SK-N-SH (cell line): ENCODE data around the gene LENEP. TPM values are rescaled to one million over a fixed set of nuclear protein-coding genes. Genes with fewer than 3 reads are reported as not detected.

Experiments
- CTCF ChIA-PET: fragments of 300-600, 350-600 bp; formaldehyde crosslinking; extraction: SDS; loops from one replicate; lab custom pipeline; 2021; lab: Yijun Ruan, JAX
- POLR2A ChIA-PET: fragments of 350-600 bp; sonication (Branson Sonifier 250); formaldehyde crosslinking; extraction: SDS; loops from one replicate; lab custom pipeline; 2020; ENCODE audit warnings: antibody characterized with exemption, inconsistent platforms; lab: Yijun Ruan, JAX
- DNase-seq: peaks from one replicate; pipeline ENCODE4 v3.0.0; 2012
- H2AFZ ChIP-seq: fragments of 200-600 bp; sonication (generic); 2 replicates; pipeline ENCODE4 v1.8.1; 2016; ENCODE audit warnings: antibody characterized with exemption, mild to moderate bottlenecking, low read depth
- H3F3A ChIP-seq: fragments of 200-600 bp; sonication (generic); replicated peaks from 2 replicates; pipeline ENCODE3; 2016; ENCODE audit warnings: antibody characterized with exemption, mild to moderate bottlenecking; ENCODE audit not compliant: insufficient read depth
- H3K27ac ChIP-seq, 2 experiments: fragments of 200-500 bp in 1 of 2; fragments of 200-600 bp in 1 of 2; sonication (Bioruptor generic) in 1 of 2; sonication (generic), shearing (Covaris generic) in 1 of 2; 2 replicates each; pipeline versions ENCODE4 v1.5.1 to v1.6.1; 2014 to 2016; ENCODE audit warnings: low read depth in 2 of 2, inconsistent platforms in 1 of 2, low read length in 1 of 2, mild to moderate bottlenecking in 1 of 2, mixed read lengths in 1 of 2
- H3K27me3 ChIP-seq: fragments of 200-600 bp; sonication (generic), shearing (Covaris generic); 2 replicates; pipeline ENCODE4 v1.6.1; 2016; ENCODE audit warnings: mixed run types; ENCODE audit not compliant: insufficient read depth
- H3K36me3 ChIP-seq, 2 experiments: fragments of 200-500 bp in 1 of 2; fragments of 200-600 bp in 1 of 2; sonication (Bioruptor generic) in 1 of 2; sonication (generic) in 1 of 2; replicated peaks in 1 of 2; 2 replicates each; pipeline versions ENCODE3 to v1.5.1; 2014 to 2016; ENCODE audit warnings: low read length in 1 of 2, mild to moderate bottlenecking in 1 of 2; ENCODE audit not compliant: insufficient read depth in 2 of 2, control insufficient read depth in 1 of 2
- H3K4me1 ChIP-seq, 2 experiments: fragments of 200-500 bp in 1 of 2; fragments of 200-600 bp in 1 of 2; sonication (Bioruptor generic) in 1 of 2; sonication (generic), shearing (Covaris generic) in 1 of 2; 2 replicates each; pipeline versions ENCODE4 v1.5.1 to v1.6.1; 2014 to 2016; ENCODE audit warnings: low read depth in 1 of 2, low read length in 1 of 2, mixed run types in 1 of 2; ENCODE audit not compliant: insufficient read depth in 2 of 2, control insufficient read depth in 1 of 2
- H3K4me2 ChIP-seq: fragments of 200-600 bp; sonication (generic), shearing (Covaris generic); 2 replicates; pipeline ENCODE4 v1.6.1; 2017; ENCODE audit warnings: mixed run types
- H3K4me3 ChIP-seq, 2 experiments: fragments of 200-500 bp in 1 of 2; fragments of 200-600 bp in 1 of 2; sonication (Bioruptor generic) in 1 of 2; sonication (generic), shearing (Covaris generic) in 1 of 2; 2 replicates each; pipeline versions ENCODE4 v1.5.1 to v1.8.1; 2014 to 2016; ENCODE audit warnings: low read depth in 2 of 2, inconsistent platforms in 1 of 2, low read length in 1 of 2, mild to moderate bottlenecking in 1 of 2, mixed read lengths in 1 of 2, moderate library complexity in 1 of 2
- H3K79me2 ChIP-seq: fragments of 200-600 bp; sonication (generic); 2 replicates; pipeline ENCODE4 v1.8.1; 2017; ENCODE audit warnings: mild to moderate bottlenecking; ENCODE audit not compliant: insufficient read depth
- H3K9ac ChIP-seq: fragments of 200-600 bp; sonication (generic); 2 replicates; pipeline ENCODE4 v1.6.1; 2017; ENCODE audit warnings: mixed run types
- H3K9me2 ChIP-seq: fragments of 200-600 bp; sonication (generic); 2 replicates; pipeline ENCODE4 v1.6.1; 2017; ENCODE audit warnings: mixed run types
- H3K9me3 ChIP-seq: fragments of 200-600 bp; sonication (generic); 2 replicates; pipeline ENCODE4 v1.6.1; 2017; ENCODE audit warnings: mixed run types, mild to moderate bottlenecking, moderate library complexity
- H4K20me1 ChIP-seq: fragments of 200-600 bp; sonication (generic); 2 replicates; pipeline ENCODE4 v1.6.1; 2017; ENCODE audit warnings: mild to moderate bottlenecking, mixed run types; ENCODE audit not compliant: insufficient read depth
- EZH2phosphoT487 ChIP-seq: fragments of 200-600 bp; sonication (generic); IDR thresholded peaks from 2 replicates; pipeline ENCODE4 v1.6.1; 2017; ENCODE audit warnings: low read depth, mixed run types, mild to moderate bottlenecking, antibody characterized with exemption, moderate library complexity, borderline replicate concordance
- FOXJ3 ChIP-seq: sonication (generic); formaldehyde crosslinking; IDR thresholded peaks from 2 replicates; pipeline ENCODE4 v1.5.1; 2020; ENCODE audit warnings: mild to moderate bottlenecking, missing genetic modification reagents
- GABPA ChIP-seq: IDR thresholded peaks from 2 replicates; pipeline ENCODE4 v1.4.0; 2012; ENCODE audit warnings: low read depth, mild to moderate bottlenecking
- GATA2 ChIP-seq: sonication (generic); formaldehyde crosslinking; IDR thresholded peaks from 2 replicates; pipeline ENCODE4 v1.5.0; 2020; ENCODE audit warnings: mild to moderate bottlenecking, missing genetic modification reagents
- JUND ChIP-seq: IDR thresholded peaks from 2 replicates; pipeline ENCODE4 v1.4.0; 2012
- NFIC ChIP-seq: IDR thresholded peaks from 2 replicates; pipeline ENCODE4 v1.4.0; 2012; ENCODE audit warnings: borderline replicate concordance
- NRF1 ChIP-seq: IDR thresholded peaks from 2 replicates; pipeline ENCODE4 v1.6.1; 2012; ENCODE audit warnings: low read depth, mild to moderate bottlenecking, low read length
- RFX5 ChIP-seq: IDR thresholded peaks from 2 replicates; pipeline ENCODE4 v1.6.1; 2012; ENCODE audit warnings: mild to moderate bottlenecking, improper control_type of control experiment, low read length
- RXRA ChIP-seq: IDR thresholded peaks from 2 replicates; pipeline ENCODE4 v1.4.0; 2012; ENCODE audit warnings: low read depth, mild to moderate bottlenecking, borderline replicate concordance
- SMC3 ChIP-seq: IDR thresholded peaks from 2 replicates; pipeline ENCODE4 v1.6.1; 2012; ENCODE audit warnings: low read depth, low read length, improper control_type of control experiment
- YY1 ChIP-seq: IDR thresholded peaks from 2 replicates; pipeline ENCODE4 v1.4.0; 2012; ENCODE audit warnings: low read depth, mild to moderate bottlenecking
- WGBS: methylation state at CpG from one replicate; pipeline ENCODE4 v1.1.6; 2017; ENCODE audit warnings: low lambda C conversion rate; 5-methylcytosine and 5-hydroxymethylcytosine counted together
- polyA plus RNA-seq, 3 experiments: library from polyadenylated mRNA; depleted of rRNA; stranded (reverse); fragments of >200 nt; gene quantifications; 2 replicates each; pipeline ENCODE4 v1.2.3, GENCODE V29; 2012

The LENEP gene
- polyA plus RNA-seq, 1 of the 3 experiments (the other 2 are of a cell fraction) = not detected

DNA sequence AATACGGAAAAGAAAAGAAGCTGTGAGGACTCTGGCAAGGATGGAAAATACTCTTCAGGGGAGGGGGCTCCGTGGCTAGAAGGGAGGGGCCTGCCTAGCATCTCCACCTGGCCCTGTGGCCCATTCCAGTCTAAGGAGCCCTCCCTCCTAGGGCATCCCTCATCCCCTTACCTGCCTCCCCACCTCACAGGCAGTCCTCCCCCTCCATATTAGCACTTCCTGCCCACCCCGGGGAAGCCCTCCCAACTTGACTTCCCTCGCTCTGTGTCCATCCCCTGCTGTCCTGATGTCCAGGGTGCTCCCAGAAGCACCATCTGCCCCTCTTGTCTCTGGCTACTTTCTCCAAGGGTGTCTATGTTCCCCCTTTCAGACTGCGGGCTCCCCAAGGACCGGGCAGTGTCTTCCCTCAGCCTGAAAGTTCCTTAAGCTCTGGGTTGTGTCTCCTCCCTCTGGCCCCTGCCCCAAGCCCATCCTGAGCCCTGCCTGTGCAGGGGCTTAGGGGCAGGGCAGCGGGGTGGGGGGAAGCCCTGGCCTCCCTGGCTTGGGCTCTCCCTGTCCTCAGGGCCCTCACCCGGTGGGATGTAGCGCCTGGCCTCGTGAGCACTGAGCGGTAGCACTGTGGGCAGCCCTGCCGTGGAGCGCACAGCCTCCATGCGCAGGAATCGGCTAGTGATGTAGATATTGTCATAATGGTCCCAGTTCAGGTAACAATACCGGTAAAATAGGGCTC is 36.3 kb downstream of the LENEP start:
- WGBS = 79% methylated on average over 16 of the region's 16 CpGs
- no peaks in the 10 kb centered on the region for H4K20me1 ChIP-seq
- no peak overlapping the region for H2AFZ ChIP-seq
- H3K36me3 ChIP-seq = no peaks in the 10 kb centered on the region
- H3K27ac ChIP-seq = no peak overlapping the region
- CTCF ChIA-PET = interaction anchor here (1.5 to 2.3 kb wide), 2 partner anchors 12 to 34 kb away, joined by 3 to 14 read pairs; no protein-coding TSS in a partner anchor
- H3K4me1 ChIP-seq = no peaks in the 10 kb centered on the region
- H3K27me3 ChIP-seq = no peaks in the 10 kb centered on the region
- DNase-seq = no peak
- no peaks in the 10 kb centered on the region for H3K9me3 ChIP-seq
- no peaks in the 10 kb centered on the region for H3K9me2 ChIP-seq
- TF ChIP-seq JUND = no peak
- H3K9ac ChIP-seq = no peak overlapping the region
- H3F3A ChIP-seq = no peaks in the 10 kb centered on the region
- no peaks in the 10 kb centered on the region for H3K79me2 ChIP-seq
- POLR2A ChIA-PET = no interaction called here
- no peak overlapping the region for H3K4me3 ChIP-seq
- no peak overlapping the region for H3K4me2 ChIP-seq

DNA sequence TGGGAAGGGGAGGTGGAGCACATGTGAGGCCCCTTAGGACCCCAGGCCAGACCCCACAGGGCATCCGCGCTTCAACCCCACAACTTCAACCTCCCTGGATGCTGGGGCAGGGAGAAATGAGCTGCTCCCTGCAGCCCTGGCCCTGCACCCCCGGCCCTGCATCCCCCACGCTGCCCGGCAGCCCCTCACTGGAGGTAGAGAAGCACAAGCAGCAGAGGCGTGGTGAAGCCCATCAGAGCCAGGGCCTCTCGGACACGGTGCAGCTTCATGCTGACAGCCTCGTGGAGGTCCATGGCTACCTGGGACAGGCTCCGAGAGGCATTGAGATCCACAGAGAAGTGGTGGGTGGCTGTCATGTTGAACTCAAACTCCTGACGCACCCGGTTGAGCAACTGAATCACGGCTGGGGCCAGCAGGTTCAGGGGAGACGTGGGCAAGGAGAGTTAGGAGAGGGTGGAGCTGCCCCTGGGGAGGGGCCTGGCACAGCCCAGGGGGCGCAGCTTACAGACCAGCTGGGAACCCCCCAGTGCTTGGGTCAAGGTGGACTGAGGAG is 36.9 kb downstream of the LENEP start:
- Histone ChIP-seq H3K9me3 (no peaks in the 10 kb centered on the region), H3K4me1 (no peaks in the 10 kb centered on the region), H3K27ac (no peak overlapping the region), H4K20me1 (no peaks in the 10 kb centered on the region), H3K9me2 (no peaks in the 10 kb centered on the region), H3K4me2 (no peak overlapping the region), H3K79me2 (no peaks in the 10 kb centered on the region), H2AFZ (no peak overlapping the region), H3K36me3 (no peaks in the 10 kb centered on the region), H3F3A (no peaks in the 10 kb centered on the region), H3K27me3 (no peaks in the 10 kb centered on the region), H3K9ac (no peak overlapping the region), H3K4me3 (no peak overlapping the region)
- 88% methylated on average over 15 of the region's 15 CpGs for WGBS
- no peak for TF ChIP-seq RXRA
- no peak for DNase-seq
- ChIA-PET POLR2A (interaction anchor here (0.5 kb wide), 1 partner anchor 1114 kb away, joined by 4 read pairs; no protein-coding TSS in a partner anchor), CTCF (interaction anchor here (1.5 to 26.0 kb wide), 4 partner anchors 13 to 37 kb away, joined by 3 to 573 read pairs (median 10); partner anchors contain the start of genes EFNA3 and EFNA4)

DNA sequence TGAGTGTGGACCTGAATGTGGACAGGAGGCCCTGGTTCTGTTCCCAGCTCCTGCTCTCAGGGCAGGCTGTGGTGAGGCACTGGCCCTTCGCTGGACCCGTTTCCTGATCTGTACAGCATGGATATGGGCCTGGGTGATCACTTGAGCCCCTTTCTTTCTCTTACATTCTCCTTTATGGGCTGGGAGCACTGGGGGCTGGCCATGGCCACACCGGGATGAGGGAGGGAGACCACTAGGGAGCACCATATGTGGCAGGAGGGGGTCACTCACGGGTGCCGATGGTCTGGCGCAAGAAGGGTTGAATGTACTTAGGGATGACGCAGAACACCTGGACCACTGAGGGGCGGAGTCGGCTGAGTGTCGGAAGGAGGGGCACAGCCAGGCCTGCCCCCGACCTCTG is 37.5 kb downstream of the LENEP start:
- no peaks in the 10 kb centered on the region for H4K20me1 ChIP-seq
- DNase-seq = no peak
- H3K36me3 ChIP-seq = no peaks in the 10 kb centered on the region
- no peak overlapping the region for H3K9ac ChIP-seq
- H2AFZ ChIP-seq = no peak overlapping the region
- 70% methylated on average over 7 of the region's 11 CpGs for WGBS
- H3K9me2 ChIP-seq = no peaks in the 10 kb centered on the region
- H3K4me3 ChIP-seq = no peak overlapping the region
- no peaks in the 10 kb centered on the region for H3F3A ChIP-seq
- H3K4me2 ChIP-seq = no peak overlapping the region
- H3K27ac ChIP-seq = no peak overlapping the region
- no peaks in the 10 kb centered on the region for H3K4me1 ChIP-seq
- TF ChIP-seq YY1 (no peak), JUND (no peak), GABPA (no peak), GATA2 (CRISPR knock-in tag) (no peak), NFIC (no peak), NRF1 (no peak), EZH2phosphoT487 (no peak), RFX5 (no peak), SMC3 (no peak), FOXJ3 (CRISPR knock-in tag) (no peak)
- TF ChIP-seq, all 33 proteins: peak for 0
- Histone ChIP-seq H3K9me3 (no peaks in the 10 kb centered on the region), H3K27me3 (no peaks in the 10 kb centered on the region), H3K79me2 (no peaks in the 10 kb centered on the region)
- ChIA-PET POLR2A (no interaction called here), CTCF (interaction anchor here (0.9 to 26.0 kb wide), 5 partner anchors 13 to 37 kb away, joined by 3 to 573 read pairs (median 12); partner anchors contain the start of genes EFNA3 and EFNA4)
